HG03342 (cell line): ENCODE measurements around the gene UNC93B1.
"Not testable (repeated sequence)": the region's sequence is repeated elsewhere in the genome, so short reads cannot be mapped to it uniquely, and the experiment has no call there.

Experiments used
- ATAC-seq: cut with Tn5 transposase; IDR thresholded peaks from one replicate; pipeline ENCODE4 v1.9.1; 2021; ENCODE audit warnings: mild to moderate bottlenecking, moderate library complexity; ENCODE audit not compliant: unreplicated experiment

The UNC93B1 gene

GRCh38 chr11:68010090-68011041 is 6.5 kb upstream of the UNC93B1 start, which contains the start of gene ALDH3B1:
Gene ALDH3B1 (plus strand): TSS chr11:68010327. CDS start chr11:68015298, 4,971 bp downstream.
- ATAC-seq = no peak

DNA sequence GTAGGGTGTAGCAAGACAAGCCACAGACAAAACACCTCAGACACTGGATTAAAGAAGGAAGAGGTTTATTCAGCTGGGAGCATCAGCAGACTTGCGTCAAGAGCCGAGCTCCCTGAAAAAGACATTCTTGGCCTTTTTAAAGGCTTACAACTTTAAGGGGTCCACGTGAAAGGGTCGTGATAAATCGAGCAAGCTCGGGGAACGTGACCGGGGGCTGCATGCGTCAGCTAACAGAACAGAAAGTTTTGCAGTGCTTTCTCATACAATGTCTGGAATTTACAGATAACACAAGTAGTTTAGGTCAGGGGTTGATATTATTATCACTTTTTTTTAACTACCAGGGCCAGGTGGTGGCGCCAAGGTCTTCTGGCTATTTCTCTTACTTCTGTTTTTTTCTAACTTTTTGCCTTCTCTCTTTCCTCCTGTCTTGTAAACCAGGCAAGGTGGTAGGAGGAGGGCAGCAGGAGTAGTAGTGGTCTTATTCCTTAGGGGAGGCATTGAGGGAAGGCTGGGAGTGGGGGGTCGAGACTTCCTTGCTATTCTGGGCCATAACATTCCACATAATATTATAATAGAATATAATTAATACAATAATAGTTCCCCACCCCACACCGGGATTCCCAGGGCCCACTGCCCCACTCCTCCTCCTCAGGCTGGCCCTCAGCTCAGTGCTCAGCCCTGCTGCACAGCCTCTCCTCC is 5.6 kb upstream of the UNC93B1 start:
- ATAC-seq = no peak

- ATAC-seq = no peak
Measured at GRCh38 chr11:68008381-68009337, 4.8 kb upstream of the UNC93B1 start.

DNA sequence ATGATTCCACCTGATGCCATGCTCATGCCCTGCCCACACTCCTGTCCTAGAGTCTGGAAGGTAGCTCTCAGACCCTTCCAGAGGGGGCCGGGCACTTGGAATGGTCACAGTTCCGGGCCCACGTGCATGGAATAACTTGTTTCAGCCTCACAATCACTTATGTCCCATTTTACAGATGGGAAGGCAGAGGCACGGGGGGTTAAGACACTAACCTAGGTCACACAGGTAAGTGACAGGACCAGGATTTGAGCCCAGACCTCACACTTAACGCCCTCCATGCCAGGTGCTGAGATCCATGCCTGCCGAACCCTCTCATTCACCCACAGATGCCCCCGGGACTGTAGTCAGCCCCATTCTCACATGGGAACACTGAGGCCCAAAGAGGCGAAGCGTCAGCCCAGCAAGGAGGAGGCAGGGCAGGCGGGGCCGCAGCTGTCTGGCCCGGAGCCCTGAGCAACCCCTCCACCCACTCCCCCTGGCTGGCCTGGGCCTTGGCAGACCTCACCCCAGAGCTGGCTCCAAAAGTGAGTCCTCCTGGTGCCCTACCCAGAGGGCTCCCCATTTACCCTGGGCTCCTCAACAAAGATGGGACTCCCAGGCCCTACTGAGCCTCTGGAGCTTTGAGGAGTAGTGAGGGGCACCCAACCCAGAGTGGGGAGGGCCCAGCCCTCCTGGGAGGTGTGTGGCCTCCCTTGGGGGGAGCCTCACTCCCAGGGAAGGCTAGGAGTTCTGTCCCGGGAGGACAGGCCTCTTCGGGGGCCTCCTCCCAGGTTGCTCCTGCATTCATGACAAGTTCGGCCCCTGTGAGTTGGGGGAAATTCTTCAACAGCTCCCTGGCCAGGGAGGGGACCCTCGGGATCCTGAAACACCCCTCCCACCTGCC is 3.8 kb upstream of the UNC93B1 start:
- no peak for ATAC-seq

DNA sequence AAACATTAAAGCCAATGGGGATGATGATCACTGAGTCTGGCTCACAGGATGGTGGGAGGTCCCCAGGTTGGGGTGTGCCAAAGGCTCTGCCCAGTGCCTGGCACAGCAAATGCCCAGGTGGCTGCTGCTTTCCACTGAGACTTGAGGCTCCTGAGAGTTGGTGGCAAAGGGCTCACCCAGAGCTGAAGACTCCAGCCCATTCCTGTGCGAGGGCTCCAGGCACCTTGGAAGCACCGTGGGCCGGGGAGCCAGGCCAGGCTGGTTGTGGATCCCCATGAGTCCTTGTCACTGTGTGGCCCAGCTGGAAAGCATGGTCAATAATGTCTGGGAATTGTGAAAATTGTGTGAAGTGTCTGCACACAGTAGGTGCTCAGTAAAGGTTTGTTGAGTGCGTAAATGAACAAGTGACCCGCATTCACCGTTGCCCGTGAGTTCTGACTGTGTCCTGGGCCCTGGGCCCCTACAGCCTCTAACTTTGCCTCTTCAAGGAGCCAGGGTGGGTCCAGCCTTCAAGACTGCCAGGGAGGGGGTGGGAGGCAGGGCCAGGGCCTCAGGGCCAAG is 2.8 kb upstream of the UNC93B1 start:
- no peak for ATAC-seq

GRCh38 chr11:68004551-68005335 is 846 bp upstream of the UNC93B1 start:
- ATAC-seq = no peak

DNA sequence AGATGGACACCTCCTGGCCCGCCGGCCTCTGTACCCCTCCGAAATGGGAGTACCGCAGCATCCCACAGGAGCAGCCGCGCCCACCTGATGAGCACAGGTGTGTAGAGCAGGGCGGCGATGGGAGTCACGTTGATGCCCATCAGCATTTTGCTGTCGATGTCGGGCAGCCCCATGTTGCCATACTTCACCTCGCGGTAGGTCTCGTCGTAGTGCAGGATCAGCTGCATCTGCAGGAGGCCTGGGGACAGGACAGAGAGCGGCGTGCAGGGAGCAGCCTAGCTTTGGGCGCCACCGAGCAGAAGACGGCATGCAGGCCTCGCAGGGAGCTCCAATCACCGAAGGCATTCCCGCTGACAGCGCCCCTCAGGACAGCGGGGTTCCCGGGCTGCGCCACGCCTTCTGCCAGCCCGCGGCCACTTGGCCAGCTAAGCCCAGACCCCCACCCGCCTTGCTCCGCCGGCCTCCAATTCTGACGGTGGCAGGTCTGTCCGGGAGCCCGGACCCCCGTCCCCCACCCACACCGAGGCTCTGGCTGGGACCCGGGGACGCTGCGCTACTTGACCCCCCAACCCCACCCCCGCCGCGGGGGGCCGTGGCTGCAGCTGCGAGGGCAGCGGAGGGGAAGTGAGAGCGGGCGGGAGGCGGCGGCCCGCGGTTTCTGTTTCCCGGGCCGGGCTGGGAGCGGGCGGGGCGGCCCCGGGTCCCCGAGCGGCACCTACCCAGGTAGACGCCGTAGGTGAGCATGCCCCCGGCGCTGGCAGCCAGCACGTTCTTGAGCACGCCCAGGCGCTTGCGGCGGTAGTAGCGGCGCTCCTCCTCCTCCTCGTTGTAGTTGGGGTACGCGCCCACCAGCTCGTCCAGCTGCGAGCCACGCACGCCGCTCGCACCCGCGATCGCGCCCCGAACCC is 705 bp downstream of the UNC93B1 start:
- ATAC-seq = peak; percentile 45

DNA sequence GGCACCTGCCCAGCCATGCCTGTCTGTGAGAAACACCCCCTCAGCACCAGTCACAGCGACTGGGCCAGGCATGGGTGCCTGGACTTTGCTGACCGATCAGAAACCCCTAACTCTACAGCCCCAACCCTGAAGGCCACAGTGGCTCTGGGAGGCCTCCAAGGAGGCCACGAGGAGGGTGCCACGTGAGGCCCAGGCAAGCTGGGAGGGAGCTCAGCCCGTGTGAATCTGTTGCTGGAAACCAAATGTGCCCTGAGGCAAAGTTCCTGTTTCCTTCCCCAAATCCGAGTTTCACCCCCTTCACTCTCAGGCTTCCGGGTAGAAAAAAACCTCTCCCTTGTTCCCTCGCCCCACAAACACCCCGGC is 1.3 kb downstream of the UNC93B1 start:
- peak; percentile 20 for ATAC-seq

DNA sequence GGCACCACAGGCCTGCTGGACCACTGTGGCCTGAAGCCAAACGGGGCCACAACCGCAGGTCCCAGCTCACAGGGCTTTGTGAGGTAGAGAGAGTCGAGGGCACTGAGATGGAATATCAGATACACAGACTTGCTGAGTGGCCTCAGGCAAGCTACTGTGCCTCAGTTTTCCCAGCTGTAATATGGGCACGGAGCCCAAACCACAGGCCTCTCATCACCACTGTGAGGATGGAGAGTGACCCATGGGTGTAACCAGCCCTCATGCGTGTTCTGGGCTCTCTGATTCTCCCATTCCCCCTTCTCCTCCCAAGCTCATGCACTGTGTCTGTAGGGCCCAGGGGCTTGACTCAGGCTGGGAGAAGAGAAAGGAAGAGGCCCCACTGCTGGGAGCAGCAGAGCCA is 4.2 kb downstream of the UNC93B1 start:
- no peak for ATAC-seq

DNA sequence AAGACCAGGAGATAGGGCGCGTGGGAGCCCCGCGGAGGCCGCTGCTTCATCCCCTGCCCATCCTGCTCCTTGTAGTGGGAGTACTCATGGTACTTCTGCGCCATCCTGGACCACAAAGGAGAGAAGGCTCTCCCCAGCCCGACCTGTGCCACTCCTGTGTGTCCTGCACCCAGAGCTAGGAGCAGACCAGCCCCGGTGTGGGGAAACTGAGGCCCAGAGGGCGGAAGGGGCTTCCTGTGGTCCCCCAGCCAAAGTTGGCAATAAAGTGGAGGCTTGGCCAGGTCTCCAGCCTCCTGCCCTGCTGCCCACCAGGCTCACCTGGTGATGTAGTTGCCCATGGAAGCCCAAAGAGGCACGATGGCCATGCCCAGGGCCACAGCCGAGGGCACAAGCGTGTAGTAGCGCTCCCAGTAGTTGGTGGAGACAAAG is 4.7 kb downstream of the UNC93B1 start:
- no peak for ATAC-seq

DNA sequence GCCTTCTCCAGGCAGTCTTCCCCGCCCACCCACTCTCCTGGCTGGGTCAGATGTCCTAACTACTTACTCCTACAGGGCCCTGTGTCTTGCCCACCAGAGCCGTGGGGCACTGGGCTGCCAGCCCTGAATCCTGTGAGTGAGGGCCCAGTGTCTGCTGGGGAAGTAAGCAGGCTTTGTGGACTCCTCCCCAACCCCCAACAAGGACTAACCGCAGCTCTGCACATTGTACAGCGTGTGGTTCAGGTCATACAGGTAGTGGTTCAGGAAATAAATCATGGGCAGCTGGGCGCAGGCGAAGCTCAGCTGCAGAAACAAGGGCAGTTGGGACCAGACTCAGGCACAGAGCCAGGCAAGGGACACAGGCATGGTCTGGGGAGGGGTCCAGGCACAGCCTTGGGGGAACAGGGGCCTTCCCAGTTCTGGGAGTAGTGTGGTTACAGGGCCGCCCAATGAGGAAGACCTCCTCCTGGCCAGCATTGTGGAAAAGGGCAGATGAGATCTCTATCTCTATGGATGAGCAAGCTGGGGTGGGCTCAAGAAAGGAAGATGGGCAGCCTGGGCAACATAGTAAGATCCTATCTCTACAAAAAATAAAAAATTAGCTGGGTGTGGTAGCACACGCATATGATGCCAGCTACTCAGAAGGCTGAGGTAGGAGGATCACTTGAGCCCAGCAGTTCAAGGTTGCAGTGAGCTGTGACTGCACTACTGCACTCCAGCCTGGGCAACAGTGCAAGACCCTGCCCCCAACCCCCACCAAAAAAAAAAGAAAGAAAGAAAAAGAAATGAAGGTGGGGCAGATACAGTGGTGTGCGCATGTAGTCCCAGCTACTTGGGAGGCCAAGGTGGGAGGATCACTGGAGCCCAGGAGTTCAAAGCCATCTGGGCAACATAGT is 5.5 kb downstream of the UNC93B1 start:
- no peak for ATAC-seq

GRCh38 chr11:67997475-67997921 is 6.4 kb downstream of the UNC93B1 start:
- no peak for ATAC-seq

- no peak for ATAC-seq
Measured at GRCh38 chr11:67996622-67997474, 7.0 kb downstream of the UNC93B1 start.

DNA sequence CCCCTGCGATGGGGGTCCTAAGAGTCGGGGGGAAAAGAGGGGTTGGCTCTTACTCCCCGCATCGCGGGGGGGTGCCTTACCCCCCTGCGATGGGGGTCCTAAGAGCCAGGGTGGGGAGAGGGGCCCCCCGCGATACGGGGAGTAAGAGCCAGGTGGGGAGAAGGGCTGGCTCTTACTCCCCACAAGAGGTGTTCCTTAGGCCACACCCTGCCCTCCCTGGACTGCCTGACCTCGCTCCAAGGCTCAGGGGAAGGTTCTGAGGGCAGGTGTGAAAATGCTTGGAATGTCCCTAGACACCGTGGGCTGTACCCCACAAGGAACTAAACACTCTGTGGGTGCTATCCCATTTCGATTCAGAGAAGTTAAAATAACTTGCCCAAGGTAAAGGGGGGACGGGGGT is 7.8 kb downstream of the UNC93B1 start:
- no peak for ATAC-seq

DNA sequence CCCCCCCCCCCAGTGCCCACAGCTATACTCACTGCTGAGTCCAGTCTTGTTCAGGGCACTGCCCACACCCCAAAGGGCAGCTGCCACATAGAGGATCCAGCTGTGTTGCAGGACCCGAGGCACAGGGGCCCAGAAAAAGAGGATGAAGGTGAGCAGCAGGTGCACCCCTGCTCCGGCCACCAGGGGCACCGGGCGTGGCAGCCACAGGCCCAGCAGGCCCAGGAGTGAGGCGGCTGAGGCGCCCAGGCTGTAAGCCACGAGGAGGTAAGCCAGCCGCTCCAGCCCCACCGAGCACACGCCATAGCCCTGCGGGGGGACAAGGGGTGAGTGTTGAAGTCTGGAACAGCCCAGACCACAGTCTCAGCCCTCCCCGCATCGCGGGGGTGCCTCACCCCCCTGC is 8.3 kb downstream of the UNC93B1 start:
- not testable (repeated sequence) for ATAC-seq

DNA sequence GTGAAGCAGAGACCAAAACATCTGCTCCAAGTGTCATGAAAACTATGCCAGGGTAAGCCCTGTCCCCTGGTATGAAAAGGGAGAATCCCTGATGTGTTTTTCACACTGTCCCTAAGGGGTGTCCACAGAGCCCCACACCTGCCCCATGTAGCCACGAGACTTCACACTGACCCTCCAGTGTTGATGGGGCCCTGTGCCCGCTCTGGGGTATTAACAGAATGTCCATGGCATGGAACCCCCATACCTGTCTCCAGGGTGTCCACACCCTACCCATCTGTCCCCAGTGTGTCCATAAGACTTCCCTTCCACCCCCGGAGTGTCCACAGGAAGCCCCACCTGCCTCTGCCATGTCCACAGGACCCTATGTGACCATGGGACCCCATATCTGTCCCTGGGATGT is 8.8 kb downstream of the UNC93B1 start:
- ATAC-seq = not testable (repeated sequence)
